ENCODE data around the gene ZCCHC7.

DNA sequence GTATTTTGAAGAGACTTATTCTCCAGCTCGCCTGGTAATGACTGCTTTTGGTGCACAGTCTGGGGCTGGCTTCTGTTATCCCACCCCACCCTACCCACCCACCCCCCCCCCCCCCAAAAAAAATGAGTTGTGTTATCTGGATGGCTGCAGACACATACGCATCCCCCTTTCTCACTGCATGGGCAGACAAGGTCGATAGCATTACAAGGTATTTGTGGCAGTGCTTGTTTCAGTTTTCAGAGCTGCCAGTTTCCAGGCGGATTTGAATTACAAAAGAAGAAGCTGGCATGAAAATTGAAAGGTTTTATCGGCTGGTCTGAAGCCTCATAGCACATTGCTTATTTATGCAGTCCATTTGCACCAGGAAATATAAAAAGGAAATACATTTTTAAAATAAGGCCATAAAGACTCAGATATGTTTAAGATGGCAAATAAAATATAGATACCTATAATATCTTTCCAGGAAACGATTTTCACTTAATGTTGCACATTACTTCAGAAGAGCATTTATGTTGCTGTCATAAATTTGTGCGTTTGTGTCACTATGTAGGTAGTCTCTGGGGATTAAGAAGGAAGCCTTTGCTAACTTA lies 217.0 kb downstream of the ZCCHC7 start:
- TF ChIP-seq, protein P1, sequence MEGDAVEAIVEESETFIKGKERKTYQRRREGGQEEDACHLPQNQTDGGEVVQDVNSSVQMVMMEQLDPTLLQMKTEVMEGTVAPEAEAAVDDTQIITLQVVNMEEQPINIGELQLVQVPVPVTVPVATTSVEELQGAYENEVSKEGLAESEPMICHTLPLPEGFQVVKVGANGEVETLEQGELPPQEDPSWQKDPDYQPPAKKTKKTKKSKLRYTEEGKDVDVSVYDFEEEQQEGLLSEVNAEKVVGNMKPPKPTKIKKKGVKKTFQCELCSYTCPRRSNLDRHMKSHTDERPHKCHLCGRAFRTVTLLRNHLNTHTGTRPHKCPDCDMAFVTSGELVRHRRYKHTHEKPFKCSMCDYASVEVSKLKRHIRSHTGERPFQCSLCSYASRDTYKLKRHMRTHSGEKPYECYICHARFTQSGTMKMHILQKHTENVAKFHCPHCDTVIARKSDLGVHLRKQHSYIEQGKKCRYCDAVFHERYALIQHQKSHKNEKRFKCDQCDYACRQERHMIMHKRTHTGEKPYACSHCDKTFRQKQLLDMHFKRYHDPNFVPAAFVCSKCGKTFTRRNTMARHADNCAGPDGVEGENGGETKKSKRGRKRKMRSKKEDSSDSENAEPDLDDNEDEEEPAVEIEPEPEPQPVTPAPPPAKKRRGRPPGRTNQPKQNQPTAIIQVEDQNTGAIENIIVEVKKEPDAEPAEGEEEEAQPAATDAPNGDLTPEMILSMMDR (IDR thresholded peaks at IDR 0.05; ENCODE audit: poor library complexity, severe bottlenecking) = no peak
- no peak for TF ChIP-seq POLR2AphosphoS5 (IDR thresholded peaks at IDR 0.05)
- TF ChIP-seq EZH2 (IDR thresholded peaks at IDR 0.05; ENCODE audit: borderline replicate concordance, insufficient read depth, low read length, poor library complexity, severe bottlenecking) = no peak
- no peak for TF ChIP-seq EP300 (conservative IDR thresholded peaks at IDR 0.05; ENCODE audit: poor library complexity, severe bottlenecking)
- TF ChIP-seq TAF1 (IDR thresholded peaks at IDR 0.05; ENCODE audit: low read depth) = no peak

Data from neural cell (in vitro differentiated cells).